ENCODE measurements around the gene HCFC1R1.

The HCFC1R1 gene

GRCh38 chr16:2973093-2973492, 50.6 kb downstream of the HCFC1R1 start:
- DNase-seq: peak; percentile 60

Measured in DMS79 treated with DMSO at 0.1 percent for 48 hours (cell line).